ENCODE data around the gene EEF1E1. TPM values are rescaled to one million over a fixed set of nuclear protein-coding genes. Genes with fewer than 3 reads are reported as not detected.
A peak's percentile ranks its signal among the peaks of the same experiment; 100 is the strongest.

Gene EEF1E1
- total RNA-seq, 1 donor from 2014 or later, result 14.0 TPM

DNA sequence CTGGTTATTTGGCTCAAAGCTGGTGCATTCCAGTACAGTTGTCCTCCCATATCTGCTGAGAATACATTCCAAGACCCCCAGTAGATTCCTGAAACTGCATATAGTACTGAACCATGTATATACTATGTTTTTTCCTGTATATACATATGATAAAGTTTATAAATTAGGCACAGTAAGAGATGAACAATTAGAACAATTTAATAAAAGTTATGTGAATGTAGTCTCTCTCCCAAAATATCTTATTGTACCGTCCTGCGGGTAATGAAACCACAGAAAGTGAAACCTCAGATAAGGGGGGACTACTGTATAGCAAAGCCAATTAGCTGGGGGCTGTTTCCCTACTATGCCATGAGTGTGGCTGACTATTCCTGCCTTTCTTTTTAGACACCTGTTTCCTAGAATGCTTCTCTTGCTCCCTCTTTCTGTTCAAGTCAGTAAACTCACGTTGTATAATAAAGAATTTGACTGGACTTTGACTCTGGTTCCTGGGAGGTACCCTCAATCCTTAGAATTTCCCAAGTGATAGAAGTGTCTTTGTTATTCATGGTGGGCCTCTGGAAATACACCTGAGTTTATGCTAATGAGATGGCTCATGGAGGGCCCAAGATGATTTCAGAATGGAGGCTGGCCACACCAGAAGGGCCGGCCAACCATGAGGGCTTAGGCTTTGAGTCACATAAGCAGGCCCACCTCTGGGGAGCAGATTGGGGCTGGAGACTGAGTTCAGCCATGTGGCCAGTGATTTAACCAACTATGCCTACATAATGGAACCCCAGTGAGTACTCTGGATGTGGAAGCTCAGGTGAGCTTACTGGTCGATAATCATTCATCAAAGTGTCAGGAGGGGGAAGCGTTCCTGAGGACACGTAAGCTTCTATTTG is 37.5 kb downstream of the EEF1E1 start:
- TF ChIP-seq, protein P1, sequence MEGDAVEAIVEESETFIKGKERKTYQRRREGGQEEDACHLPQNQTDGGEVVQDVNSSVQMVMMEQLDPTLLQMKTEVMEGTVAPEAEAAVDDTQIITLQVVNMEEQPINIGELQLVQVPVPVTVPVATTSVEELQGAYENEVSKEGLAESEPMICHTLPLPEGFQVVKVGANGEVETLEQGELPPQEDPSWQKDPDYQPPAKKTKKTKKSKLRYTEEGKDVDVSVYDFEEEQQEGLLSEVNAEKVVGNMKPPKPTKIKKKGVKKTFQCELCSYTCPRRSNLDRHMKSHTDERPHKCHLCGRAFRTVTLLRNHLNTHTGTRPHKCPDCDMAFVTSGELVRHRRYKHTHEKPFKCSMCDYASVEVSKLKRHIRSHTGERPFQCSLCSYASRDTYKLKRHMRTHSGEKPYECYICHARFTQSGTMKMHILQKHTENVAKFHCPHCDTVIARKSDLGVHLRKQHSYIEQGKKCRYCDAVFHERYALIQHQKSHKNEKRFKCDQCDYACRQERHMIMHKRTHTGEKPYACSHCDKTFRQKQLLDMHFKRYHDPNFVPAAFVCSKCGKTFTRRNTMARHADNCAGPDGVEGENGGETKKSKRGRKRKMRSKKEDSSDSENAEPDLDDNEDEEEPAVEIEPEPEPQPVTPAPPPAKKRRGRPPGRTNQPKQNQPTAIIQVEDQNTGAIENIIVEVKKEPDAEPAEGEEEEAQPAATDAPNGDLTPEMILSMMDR (IDR thresholded peaks at IDR 0.05; ENCODE audit: unreplicated experiment), result no peak
- peaks cover 3% of the 10 kb centered on the region for H3K27me3 Mint-ChIP-seq (ENCODE audit: unreplicated experiment)
- no peaks in the 10 kb centered on the region for H3K9me3 Mint-ChIP-seq (ENCODE audit: unreplicated experiment)
- no peaks in the 10 kb centered on the region for H3K36me3 Mint-ChIP-seq (ENCODE audit: low read depth, unreplicated experiment)
- peaks cover 8% of the 10 kb centered on the region for H3K4me1 Mint-ChIP-seq (ENCODE audit: unreplicated experiment)
- H3K4me3 Mint-ChIP-seq (ENCODE audit: unreplicated experiment), result peak overlapping the region; percentile 96
- no peak for DNase-seq (ENCODE audit: low spot score)
- peak overlapping the region; percentile 72 for H3K27ac Mint-ChIP-seq (ENCODE audit: unreplicated experiment)

DNA sequence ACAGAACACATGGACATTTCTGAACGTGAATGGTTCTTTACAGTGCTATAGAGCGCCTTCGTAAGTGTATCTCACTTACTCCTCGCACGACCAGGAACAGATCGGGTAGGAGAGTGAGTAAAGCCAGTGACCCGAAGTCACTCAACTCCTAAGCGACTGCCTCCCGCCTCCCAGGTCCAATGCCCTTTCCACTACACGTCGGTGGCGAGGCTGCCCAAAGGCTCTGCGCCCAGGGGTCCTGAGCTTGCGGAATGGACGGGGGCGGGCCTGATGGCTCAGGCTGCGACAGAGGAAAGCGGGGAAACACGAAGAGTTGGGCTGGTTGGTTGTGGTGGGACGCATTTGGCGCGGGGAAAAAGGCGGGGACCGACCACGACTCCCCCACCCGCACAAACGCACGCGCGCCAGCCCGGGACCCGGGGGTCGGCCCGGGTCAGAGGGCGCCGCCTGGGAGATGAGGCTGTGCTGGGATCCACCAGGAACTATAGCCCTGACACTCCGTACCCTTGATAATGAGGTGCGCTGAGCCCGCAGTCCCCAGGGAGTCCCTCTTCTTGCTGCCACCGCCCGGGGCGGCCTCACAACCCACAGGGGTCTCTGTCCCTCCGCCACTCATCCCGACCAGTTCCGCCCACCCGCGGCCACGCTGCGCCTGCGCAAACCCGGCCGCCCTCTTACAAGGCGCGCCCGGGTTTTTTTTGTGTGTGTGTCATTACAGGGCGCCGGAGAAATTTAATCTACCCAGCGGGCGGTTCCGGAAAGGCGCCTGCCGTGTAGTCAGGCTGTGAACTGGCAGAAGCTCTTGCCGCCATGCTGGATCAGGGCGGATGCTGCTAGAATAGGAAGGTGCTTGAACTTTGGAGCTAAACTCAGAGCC is 38.3 kb downstream of the EEF1E1 start, which contains the start of gene BLOC1S5:
BLOC1S5 (minus strand) TSS at position 629 of the 877 bp plus-strand sequence; CDS start at position 616, 13 bp downstream.
- no peaks in the 10 kb centered on the region for H3K9me3 Mint-ChIP-seq (ENCODE audit: unreplicated experiment)
- peaks cover 8% of the 10 kb centered on the region for H3K4me1 Mint-ChIP-seq (ENCODE audit: unreplicated experiment)
- no peaks in the 10 kb centered on the region for H3K36me3 Mint-ChIP-seq (ENCODE audit: low read depth, unreplicated experiment)
- peak within 1 kb of the TSS; percentile 96 for H3K4me3 Mint-ChIP-seq (ENCODE audit: unreplicated experiment)
- TF ChIP-seq, protein P1 (IDR thresholded peaks at IDR 0.05; ENCODE audit: unreplicated experiment), result no peak
- peaks cover 3% of the 10 kb centered on the region for H3K27me3 Mint-ChIP-seq (ENCODE audit: unreplicated experiment)
- peak; percentile 98 for DNase-seq (ENCODE audit: low spot score)
- peak within 1 kb of the TSS; percentile 72 for H3K27ac Mint-ChIP-seq (ENCODE audit: unreplicated experiment)

DNA sequence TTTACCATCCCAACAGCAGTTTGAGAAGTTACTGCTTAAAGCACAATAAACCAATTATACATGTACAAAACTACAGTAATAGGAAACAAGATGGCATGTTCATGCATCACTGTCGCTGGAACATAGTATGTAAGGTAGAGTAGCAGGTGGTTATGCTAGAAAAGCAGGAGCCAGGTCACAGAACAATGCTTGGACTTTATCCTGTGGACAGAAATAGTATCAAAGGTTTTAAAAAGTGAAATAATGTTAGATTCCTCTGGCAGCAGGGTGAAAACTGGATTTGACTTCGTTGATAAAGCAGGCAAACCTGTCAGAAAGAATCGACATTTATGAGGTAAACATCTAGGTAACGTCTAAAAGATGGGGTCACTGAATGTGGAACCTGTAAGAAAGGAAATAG is 40.6 kb downstream of the EEF1E1 start:
- H3K36me3 Mint-ChIP-seq (ENCODE audit: low read depth, unreplicated experiment), result no peaks in the 10 kb centered on the region
- DNase-seq (ENCODE audit: low spot score), result no peak
- no peak overlapping the region for H3K27ac Mint-ChIP-seq (ENCODE audit: unreplicated experiment)
- TF ChIP-seq, protein P1 (IDR thresholded peaks at IDR 0.05; ENCODE audit: unreplicated experiment), result no peak
- H3K4me3 Mint-ChIP-seq (ENCODE audit: unreplicated experiment), result no peak overlapping the region
- H3K27me3 Mint-ChIP-seq (ENCODE audit: unreplicated experiment), result peaks cover 3% of the 10 kb centered on the region
- no peaks in the 10 kb centered on the region for H3K9me3 Mint-ChIP-seq (ENCODE audit: unreplicated experiment)
- peaks cover 8% of the 10 kb centered on the region for H3K4me1 Mint-ChIP-seq (ENCODE audit: unreplicated experiment)

DNA sequence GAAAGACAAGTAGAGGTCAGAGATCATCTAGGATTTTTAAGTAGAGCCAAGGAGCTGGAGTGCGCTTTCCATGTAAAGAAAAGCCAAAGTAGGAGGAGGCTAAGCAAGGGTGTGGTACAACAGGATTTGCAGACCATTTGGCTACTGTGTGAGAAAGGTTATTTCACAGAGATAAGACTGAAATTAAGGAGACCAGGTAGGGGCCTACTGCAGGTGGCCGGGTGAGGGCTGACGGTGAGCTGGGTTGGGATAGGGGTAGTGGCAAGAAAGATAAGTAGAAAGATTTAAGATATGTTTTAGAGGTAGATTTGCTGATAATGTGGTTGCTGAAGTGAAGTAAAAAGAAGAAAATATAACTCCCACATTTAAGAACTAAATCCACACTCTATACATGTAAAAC is 42.0 kb downstream of the EEF1E1 start:
- H3K4me3 Mint-ChIP-seq (ENCODE audit: unreplicated experiment), result no peak overlapping the region
- no peak for DNase-seq (ENCODE audit: low spot score)
- H3K9me3 Mint-ChIP-seq (ENCODE audit: unreplicated experiment), result no peaks in the 10 kb centered on the region
- H3K36me3 Mint-ChIP-seq (ENCODE audit: low read depth, unreplicated experiment), result no peaks in the 10 kb centered on the region
- TF ChIP-seq, protein P1 (IDR thresholded peaks at IDR 0.05; ENCODE audit: unreplicated experiment), result no peak
- H3K27ac Mint-ChIP-seq (ENCODE audit: unreplicated experiment), result no peak overlapping the region
- H3K4me1 Mint-ChIP-seq (ENCODE audit: unreplicated experiment), result peaks cover 8% of the 10 kb centered on the region
- H3K27me3 Mint-ChIP-seq (ENCODE audit: unreplicated experiment), result peaks cover 3% of the 10 kb centered on the region
